Small intestine (tissue), 7 donors: Measurements from ENCODE around the gene GFOD1. TPM values are rescaled to one million over a fixed set of nuclear protein-coding genes. Genes with fewer than 3 reads are reported as not detected.

Experiments
- DNase-seq, 2 donors: peaks; one replicate each; pipeline versions ENCODE4 v3.0.0 to v3.0.0-alpha.2; 2013
- FAIRE-seq: peaks from 2 replicates; lab custom pipeline; 2012; peaks lifted over from hg19 to GRCh38; lab: Jason Lieb, UNC
- H3K27ac ChIP-seq, 3 donors: one replicate each; pipeline ENCODE4 v1.5.1; 2013; ENCODE audit warnings: low read length in 2 of 3, mild to moderate bottlenecking in 2 of 3, control low read depth in 1 of 3, inconsistent platforms in 1 of 3, low read depth in 1 of 3, moderate library complexity in 1 of 3
- H3K27me3 ChIP-seq, 3 donors: one replicate each; pipeline ENCODE4 v1.6.1; 2013; ENCODE audit warnings: low read length in 3 of 3, inconsistent platforms in 1 of 3; ENCODE audit not compliant: control insufficient read depth in 3 of 3, insufficient read depth in 3 of 3
- H3K36me3 ChIP-seq, 3 donors: one replicate each; pipeline ENCODE4 v1.6.1; 2013; ENCODE audit warnings: low read length in 3 of 3, inconsistent platforms in 1 of 3, low read depth in 1 of 3, mild to moderate bottlenecking in 1 of 3, moderate library complexity in 1 of 3; ENCODE audit not compliant: control insufficient read depth in 3 of 3, insufficient read depth in 2 of 3
- H3K4me1 ChIP-seq, 3 donors: one replicate each; pipeline ENCODE4 v1.6.1; 2013; ENCODE audit warnings: low read length in 2 of 3, inconsistent platforms in 1 of 3, low read depth in 1 of 3, mild to moderate bottlenecking in 1 of 3, moderate library complexity in 1 of 3; ENCODE audit not compliant: control insufficient read depth in 3 of 3, insufficient read depth in 2 of 3
- H3K4me3 ChIP-seq, 3 donors: one replicate each; pipeline ENCODE4 v1.5.1; 2013; ENCODE audit warnings: low read length in 3 of 3, control low read depth in 1 of 3, inconsistent platforms in 1 of 3, low read depth in 1 of 3, mild to moderate bottlenecking in 1 of 3, moderate library complexity in 1 of 3
- H3K9me3 ChIP-seq, 2 donors: one replicate each; pipeline ENCODE4 v1.6.1; 2013; ENCODE audit warnings: low read depth in 1 of 2, low read length in 1 of 2; ENCODE audit not compliant: control insufficient read depth in 2 of 2, insufficient read depth in 1 of 2
- WGBS, 3 donors: extraction: QIAGEN DNeasy Blood & Tissue Kit; methylation state at CpG; one replicate each; pipeline ENCODE4 v1.1.7; 2013; 5-methylcytosine and 5-hydroxymethylcytosine counted together
- polyA plus RNA-seq, 4 donors: library from polyadenylated mRNA; stranded (reverse) in 3 of 4; unstranded in 1 of 4; fragments of 200-250 nt in 3 of 4; fragments of 120-200 nt in 1 of 4; gene quantifications; one replicate each; pipeline versions ENCODE4 v1.2.1 to v1.2.3, GENCODE V29; 2013
- donor health status: healthy with polysubstance abuse.
- donor health status: control.
- donor health status: control.
- donor health status: Bipolar disorder and iron deficiency.
- donor health status: healthy.

Gene GFOD1
- polyA plus RNA-seq, 4 donors: 1.1 to 7.3 (median 1.5) TPM

DNA sequence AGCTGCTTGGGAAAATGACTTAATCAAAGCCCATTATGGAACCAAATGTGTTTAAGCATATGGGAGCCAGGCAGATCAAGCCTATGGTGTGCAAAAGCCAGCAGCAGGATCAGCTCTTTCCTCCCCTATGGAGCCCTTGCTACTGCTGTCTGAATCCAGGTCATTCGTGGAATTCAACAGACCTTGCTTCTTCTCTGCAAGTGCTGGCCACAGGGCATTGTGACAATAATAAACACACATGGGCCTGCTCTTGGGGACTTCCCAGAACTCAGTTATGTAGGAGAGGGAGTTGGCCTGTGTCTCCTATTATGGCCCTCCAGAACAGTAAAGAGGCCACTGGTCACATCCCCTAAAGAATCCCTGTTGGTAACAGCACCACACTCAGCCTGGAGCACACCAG is 18.6 kb downstream of the GFOD1 start:
- Histone ChIP-seq H3K36me3 (no peaks in the 10 kb centered on the region), H3K27me3 (peaks cover 0 to 3% (median 0%) of the 10 kb centered on the region in 3 donors), H3K4me3 (no peak overlapping the region), H3K4me1 (peaks cover 0 to 2% (median 0%) of the 10 kb centered on the region in 3 donors), H3K9me3 (peaks cover 0 to 5% of the 10 kb centered on the region in 2 donors), H3K27ac (no peak overlapping the region)
- no peak for DNase-seq
- FAIRE-seq: no peak
- WGBS, 3 donors: 79 to 86% (median 84%) methylated on average over 1 of the region's 1 CpG

DNA sequence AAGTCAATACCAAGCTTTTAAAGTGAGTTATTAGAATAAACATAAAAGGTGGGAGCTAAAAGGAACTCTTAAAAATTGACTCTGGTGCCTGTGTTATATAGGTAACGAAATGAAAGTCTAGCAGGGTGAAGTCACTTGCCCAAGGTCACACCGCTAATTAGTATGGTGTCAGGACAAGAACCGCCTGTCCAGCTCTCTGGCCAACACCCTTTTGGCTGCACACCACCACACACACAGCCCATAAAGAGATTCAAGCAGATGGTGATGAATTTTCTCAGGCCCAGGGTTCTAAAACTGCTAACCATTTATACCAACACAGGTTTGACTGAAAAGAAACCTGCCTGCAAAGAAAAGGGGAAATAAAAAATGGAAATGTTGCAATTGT is 20.2 kb downstream of the GFOD1 start:
- H3K4me1 ChIP-seq: peaks cover 0 to 2% (median 0%) of the 10 kb centered on the region in 3 donors
- H3K36me3 ChIP-seq: no peaks in the 10 kb centered on the region
- H3K9me3 ChIP-seq: peaks cover 0 to 5% of the 10 kb centered on the region in 2 donors
- FAIRE-seq (no peak), DNase-seq (no peak)
- no peak overlapping the region for H3K27ac ChIP-seq
- 68 to 79% (median 76%) methylated on average over 3 of the region's 3 CpGs for WGBS, 3 donors
- H3K4me3 ChIP-seq: no peak overlapping the region
- peaks cover 0 to 5% (median 0%) of the 10 kb centered on the region in 3 donors for H3K27me3 ChIP-seq

DNA sequence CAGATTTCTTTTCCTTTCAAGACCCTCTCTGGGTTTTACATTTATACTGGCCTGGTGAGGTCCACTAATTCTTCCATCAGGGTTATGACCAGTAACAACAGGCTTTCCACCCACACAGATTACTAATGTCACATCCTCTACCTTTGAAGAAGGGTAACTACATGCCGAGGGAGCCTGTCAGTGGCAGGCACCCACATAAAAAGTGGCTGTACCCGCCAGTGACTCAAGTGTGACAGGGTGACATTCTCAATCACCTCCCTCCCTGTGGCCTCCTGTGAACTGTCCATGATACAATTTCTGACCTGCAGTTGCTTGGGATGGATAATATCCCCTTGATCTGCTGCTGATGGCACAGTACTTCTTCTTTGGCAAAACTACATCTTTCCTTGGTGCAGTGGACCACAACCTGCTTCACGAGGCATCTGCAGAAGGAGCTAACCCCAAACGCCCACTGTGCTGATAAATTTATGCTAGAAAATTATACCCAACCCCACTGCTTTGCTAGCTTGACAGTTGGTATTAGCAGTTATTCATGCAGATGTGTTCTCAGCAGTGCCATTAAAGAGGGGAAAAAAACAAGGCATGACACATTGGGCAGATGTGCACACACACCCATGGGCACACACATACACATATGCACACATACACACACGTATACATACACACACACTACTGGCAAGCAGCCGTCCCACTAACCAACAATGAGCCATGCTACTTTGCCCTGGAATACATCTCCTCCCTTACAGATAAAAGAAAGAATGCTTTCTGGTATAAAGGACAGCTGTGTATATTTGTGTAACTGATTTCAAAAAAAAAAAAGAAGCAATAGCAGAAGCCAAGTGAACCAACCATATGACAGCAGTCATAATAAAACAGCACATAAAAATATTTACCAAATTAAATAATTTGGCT is 20.8 kb downstream of the GFOD1 start:
- peaks cover 0 to 5% of the 10 kb centered on the region in 2 donors for H3K9me3 ChIP-seq
- 70 to 71% (median 71%) methylated on average over 6 of the region's 6 CpGs for WGBS, 3 donors
- H3K36me3 ChIP-seq: no peaks in the 10 kb centered on the region
- H3K4me1 ChIP-seq: peaks cover 0 to 2% (median 0%) of the 10 kb centered on the region in 3 donors
- H3K27ac ChIP-seq: no peak overlapping the region
- H3K27me3 ChIP-seq: peaks cover 0 to 5% (median 0%) of the 10 kb centered on the region in 3 donors
- FAIRE-seq (no peak), DNase-seq (no peak)
- H3K4me3 ChIP-seq: no peak overlapping the region

DNA sequence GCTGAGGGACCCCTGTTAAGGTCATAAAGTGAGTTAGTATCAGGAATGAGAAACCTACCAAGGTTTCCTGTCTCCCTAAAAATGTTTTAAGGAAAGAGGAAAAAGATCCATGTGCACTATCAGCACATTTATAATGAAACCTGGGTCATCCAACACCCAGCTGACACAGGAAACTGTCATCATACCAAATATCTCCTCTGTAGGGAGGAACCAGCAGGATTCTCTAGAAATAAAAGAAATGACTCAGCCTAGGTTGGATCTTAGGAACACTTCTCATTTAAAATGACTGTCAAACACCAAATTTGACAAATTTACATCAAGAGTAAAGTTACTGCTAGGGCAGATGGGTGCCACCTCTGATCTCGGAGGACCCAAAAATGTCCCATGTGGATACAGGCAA is 21.7 kb downstream of the GFOD1 start:
- Histone ChIP-seq H3K27ac (no peak overlapping the region), H3K4me3 (no peak overlapping the region), H3K4me1 (peaks cover 0 to 2% (median 0%) of the 10 kb centered on the region in 3 donors), H3K36me3 (no peaks in the 10 kb centered on the region), H3K9me3 (peaks cover 0 to 5% of the 10 kb centered on the region in 2 donors), H3K27me3 (peaks cover 0 to 5% (median 0%) of the 10 kb centered on the region in 3 donors)
- no peak for DNase-seq
- no peak for FAIRE-seq
- 88 to 100% (median 97%) methylated on average over 1 of the region's 1 CpG for WGBS, 3 donors

DNA sequence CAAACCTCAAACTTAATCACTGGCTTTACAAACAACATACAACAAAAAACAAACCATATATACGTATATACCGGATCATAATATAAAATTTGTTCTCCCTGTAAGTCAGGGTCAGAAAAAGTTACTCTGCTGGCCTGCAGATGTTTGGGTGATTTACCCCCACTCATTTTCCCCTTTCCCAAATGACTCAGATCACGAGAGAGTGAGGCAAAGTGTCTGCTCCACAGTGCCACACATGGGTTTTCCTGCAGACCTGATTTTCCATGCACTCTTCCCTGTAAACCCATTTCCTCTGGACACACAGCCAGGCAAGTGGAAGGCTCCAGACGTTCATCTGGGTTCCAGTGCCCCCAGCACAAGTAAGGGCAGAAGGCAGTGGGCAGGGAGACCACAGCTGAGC is 23.5 kb downstream of the GFOD1 start:
- FAIRE-seq (no peak), DNase-seq (no peak)
- Histone ChIP-seq H3K27ac (no peak overlapping the region), H3K27me3 (peaks cover 0 to 5% (median 0%) of the 10 kb centered on the region in 3 donors), H3K36me3 (no peaks in the 10 kb centered on the region), H3K4me3 (no peak overlapping the region), H3K9me3 (peaks cover 0 to 5% of the 10 kb centered on the region in 2 donors), H3K4me1 (peaks cover 0 to 2% (median 0%) of the 10 kb centered on the region in 3 donors)
- WGBS, 3 donors: 71 to 74% (median 73%) methylated on average over 4 of the region's 4 CpGs

DNA sequence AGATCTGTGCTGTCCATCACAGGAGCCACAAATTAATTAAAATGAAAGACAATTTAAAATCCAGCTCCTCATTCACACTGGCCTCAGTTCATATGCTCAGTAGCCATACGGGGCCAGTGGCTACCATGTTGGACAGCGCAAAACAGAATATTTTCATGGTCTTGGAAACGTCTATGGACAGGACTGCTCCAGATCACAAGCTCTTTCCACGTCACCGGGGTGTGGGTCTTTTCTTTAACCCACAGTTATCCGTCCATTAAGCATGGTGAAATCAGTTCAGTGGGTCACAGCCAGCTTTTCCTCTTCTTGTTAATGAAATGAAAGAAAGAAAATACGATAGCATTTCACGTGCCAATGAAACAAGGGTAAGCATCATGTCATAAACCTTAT is 24.1 kb downstream of the GFOD1 start:
- Histone ChIP-seq H3K27me3 (peaks cover 0 to 5% (median 0%) of the 10 kb centered on the region in 3 donors), H3K4me3 (no peak overlapping the region), H3K27ac (no peak overlapping the region), H3K36me3 (no peaks in the 10 kb centered on the region), H3K4me1 (peaks cover 0 to 2% (median 0%) of the 10 kb centered on the region in 3 donors), H3K9me3 (peaks cover 0 to under 1% of the 10 kb centered on the region in 2 donors)
- WGBS, 3 donors: 78 to 90% (median 86%) methylated on average over 8 of the region's 8 CpGs
- FAIRE-seq: no peak
- no peak for DNase-seq

DNA sequence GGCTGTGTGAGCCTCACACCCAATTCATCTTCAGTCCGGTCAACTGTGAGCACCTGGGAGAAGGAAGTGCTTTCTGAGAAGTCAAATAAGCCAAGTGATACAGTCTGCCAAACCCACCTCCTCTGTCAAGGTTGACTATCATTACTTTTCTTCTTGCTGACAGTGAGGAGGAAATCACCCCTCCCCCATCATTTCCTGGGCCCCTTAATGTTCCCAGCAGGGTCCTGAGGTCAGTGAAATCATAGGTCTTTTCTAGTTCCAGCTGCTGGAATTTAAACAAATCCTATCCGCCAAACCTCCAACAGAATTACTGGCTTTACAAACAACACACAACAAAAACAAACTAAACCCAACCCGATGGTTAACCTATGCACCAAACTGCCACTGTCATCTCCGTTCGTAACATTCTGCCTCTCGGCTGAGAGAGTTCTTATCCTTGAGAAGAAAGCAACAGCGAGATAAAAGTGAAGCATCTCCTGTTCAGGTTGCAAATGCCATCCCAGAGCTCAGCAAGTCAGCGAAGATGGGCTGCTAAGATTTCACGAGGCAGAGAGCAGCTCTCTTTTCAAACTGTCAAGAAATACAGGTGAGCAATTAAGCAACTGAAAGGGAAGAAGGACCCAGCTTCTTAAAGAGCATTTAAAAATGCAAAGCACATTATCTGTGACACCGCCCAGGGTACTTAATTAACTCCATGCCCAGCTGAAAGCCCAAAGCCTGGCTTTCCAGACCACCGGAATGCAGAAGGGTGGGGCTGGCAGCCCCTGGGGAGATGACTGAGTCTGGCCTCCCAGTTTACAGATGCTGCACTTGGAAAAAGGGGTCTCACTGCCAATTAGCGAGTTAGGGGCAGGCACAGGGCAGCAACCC is 24.7 kb downstream of the GFOD1 start:
- peaks cover 0 to 2% (median 0%) of the 10 kb centered on the region in 3 donors for H3K4me1 ChIP-seq
- peak overlapping the region in 1 of 3 donors; percentile 32 for H3K27ac ChIP-seq
- FAIRE-seq (no peak), DNase-seq (no peak)
- 60 to 62% (median 61%) methylated on average over 12 of the region's 12 CpGs for WGBS, 3 donors
- no peak overlapping the region for H3K4me3 ChIP-seq
- H3K27me3 ChIP-seq: peaks cover 0 to 5% (median 0%) of the 10 kb centered on the region in 3 donors
- H3K36me3 ChIP-seq: no peaks in the 10 kb centered on the region
- H3K9me3 ChIP-seq: no peaks in the 10 kb centered on the region

DNA sequence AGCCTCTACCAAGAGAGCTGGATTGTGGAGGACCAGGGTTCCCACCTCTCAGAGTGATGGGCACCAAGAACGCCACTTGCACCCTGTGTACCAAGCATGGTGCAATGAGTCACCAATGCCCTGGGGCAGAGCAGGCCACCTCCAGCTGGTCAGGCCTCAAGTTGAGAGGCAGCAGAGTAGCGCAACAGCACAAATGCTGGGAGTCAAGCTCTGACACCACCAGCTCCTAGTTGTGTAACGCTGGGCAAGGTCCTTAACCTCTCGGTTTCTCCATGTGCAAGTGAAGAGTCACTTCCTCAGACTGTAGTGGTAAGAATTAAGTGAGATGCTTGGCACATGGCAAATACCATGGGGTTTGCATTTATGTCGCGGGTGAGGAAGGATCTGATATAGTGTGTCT is 25.6 kb downstream of the GFOD1 start:
- no peak overlapping the region for H3K27ac ChIP-seq
- H3K9me3 ChIP-seq: no peaks in the 10 kb centered on the region
- no peak overlapping the region for H3K4me3 ChIP-seq
- FAIRE-seq: no peak
- WGBS, 3 donors: 78 to 90% (median 88%) methylated on average over 6 of the region's 6 CpGs
- H3K36me3 ChIP-seq: no peaks in the 10 kb centered on the region
- DNase-seq: no peak
- H3K27me3 ChIP-seq: peaks cover 0 to 5% (median 0%) of the 10 kb centered on the region in 3 donors
- no peaks in the 10 kb centered on the region for H3K4me1 ChIP-seq
